HG02970 (cell line): Measurements from ENCODE around the gene OSCP1.
"Not testable (repeated sequence)": the region's sequence is repeated elsewhere in the genome, so short reads cannot be mapped to it uniquely, and the experiment has no call there.

Source experiments
- ATAC-seq: cut with Tn5 transposase; IDR thresholded peaks from one replicate; pipeline ENCODE4 v1.9.1; 2021; ENCODE audit warnings: mild to moderate bottlenecking, moderate library complexity, moderate number of reproducible peaks; ENCODE audit not compliant: unreplicated experiment, low FRiP score

OSCP1 gene

GRCh38 chr1:36450270-36450918 is at the start of gene OSCP1:
TSS of gene OSCP1 (minus strand) at chr1:36450451. CDS start at chr1:36450369, 82 bp downstream.
- ATAC-seq = peak; percentile 94

DNA sequence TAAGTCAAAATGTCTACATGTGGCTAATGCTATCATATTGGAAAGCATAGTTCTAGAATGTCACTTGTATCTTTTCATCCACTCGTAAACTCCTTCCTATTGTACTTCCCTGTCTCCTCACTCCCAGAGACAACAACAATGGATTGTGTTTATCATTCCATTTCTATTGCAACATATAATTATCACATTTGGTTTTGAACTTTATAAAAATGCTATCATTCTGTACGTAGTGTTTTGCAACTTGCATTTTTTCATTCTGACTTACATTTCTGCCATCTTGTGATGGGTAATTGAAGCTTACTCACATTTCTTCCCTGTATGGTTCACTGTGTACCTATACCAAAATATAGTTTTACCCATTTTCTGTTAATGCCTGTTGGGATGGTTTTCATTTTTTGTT is 47.0 kb upstream of the OSCP1 start:
- no peak for ATAC-seq

DNA sequence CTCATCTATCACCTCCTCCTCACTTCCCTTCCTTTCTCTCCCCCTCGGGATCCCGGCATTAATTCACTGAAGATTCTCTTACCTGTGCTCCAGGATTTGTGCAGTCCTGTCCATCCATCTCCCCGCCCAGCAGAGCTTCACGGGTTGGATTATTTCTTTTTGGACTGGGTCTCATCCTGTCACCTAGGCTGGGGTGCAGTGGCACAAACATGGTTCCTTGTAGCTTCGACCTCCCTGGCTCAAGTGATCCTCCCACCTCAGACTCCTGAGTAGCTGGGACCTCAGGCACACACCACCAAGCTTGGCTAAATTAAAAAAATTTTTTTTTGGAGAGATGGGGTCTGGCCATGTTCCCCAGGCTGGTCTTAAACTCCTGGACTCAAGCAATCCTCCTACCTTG is 44.7 kb upstream of the OSCP1 start:
- no peak for ATAC-seq

DNA sequence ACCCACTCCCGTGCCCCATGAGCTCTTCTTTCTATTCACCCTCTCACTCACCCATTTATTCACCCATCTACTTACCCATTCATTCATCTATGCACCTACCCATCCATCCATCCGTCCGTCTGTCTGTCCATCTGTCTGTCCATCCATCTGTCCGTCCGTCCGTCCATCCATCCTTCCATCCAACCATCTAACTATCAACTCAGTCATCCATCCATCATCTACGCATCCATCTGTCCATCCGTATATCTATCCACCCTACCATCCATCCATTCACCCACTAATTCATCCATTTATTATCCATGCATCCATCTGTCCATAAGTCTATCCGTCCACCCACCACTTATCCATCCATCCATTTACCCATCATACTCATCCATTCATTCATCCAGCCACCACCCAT is 43.3 kb upstream of the OSCP1 start:
- ATAC-seq = no peak

DNA sequence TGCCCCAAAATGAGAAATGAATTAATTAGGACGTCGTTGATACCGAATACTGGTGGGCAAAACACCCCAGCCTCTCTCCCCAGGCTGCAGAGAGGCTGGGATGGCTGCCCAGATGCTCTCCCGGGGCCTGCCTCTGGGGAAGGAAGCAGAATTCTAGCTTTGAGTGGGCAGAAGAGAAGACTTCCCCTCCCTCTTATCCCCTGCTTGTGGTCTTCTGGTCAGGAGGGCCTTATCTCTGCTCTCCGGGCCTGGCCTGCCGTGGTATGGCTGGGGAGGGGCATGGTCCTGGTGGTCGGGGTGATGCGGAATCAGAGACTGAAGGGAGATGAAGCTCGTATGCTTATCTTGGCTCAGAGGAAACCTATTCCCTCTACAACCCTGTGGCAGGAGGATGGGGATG is 42.2 kb upstream of the OSCP1 start:
- no peak for ATAC-seq

DNA sequence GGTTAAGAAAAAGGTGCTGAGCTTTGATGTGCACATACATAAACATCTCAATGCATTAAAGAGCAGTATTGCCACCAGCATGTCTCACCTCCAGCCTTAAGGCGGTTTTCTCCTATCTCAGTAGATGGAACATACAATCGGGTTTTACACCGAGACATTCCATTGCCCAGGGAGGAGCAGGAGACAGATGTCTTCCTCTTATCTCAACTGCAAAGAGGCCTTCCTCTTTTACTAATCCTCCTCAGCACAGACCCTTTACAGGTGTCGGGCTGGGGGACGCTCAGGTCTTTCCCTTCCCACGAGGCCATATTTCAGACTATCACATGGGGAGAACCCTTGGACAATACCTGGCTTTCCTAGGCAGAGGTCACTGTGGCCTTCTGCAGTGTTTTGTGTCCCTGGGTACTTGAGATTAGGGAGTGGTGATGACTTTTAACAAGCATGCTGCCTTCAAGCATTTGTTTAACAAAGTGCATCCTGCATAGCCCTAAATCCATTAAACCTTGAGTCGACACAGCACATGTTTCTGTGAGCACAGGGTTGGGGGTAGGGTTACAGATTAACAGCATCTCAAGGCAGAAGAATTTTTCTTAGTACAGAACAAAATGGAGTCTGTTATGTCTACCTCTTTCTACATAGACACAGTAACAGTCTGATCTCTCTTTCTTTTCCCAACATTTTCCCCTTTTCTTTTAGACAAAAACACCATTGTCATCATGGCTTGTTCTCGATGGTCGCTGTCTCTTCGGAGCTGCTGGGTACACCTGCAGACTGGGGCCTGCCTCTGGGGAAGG is 39.2 kb upstream of the OSCP1 start:
- not testable (repeated sequence) for ATAC-seq

GRCh38 chr1:36487906-36488305 is 37.7 kb upstream of the OSCP1 start:
- ATAC-seq = no peak

- not testable (repeated sequence) for ATAC-seq
Measured at GRCh38 chr1:36487336-36487725, 37.1 kb upstream of the OSCP1 start.

GRCh38 chr1:36486439-36487335 is 36.4 kb upstream of the OSCP1 start:
- ATAC-seq = no peak

DNA sequence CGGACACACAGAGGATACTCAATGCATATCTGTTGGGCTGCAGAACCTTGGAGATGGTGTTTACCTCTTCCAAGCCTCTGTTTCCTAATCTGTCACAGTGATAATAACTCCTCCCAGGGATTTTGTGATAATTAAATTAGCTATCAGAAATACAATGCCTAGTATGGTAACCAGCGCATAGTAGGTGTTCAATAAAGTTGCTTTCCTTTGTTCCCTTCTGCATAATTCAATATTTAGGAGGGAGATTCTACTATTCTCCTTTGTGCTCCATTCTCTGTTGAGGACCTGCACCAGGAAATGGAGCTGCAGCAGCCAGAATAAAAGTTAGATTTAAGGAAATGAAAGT is 35.8 kb upstream of the OSCP1 start:
- no peak for ATAC-seq

DNA sequence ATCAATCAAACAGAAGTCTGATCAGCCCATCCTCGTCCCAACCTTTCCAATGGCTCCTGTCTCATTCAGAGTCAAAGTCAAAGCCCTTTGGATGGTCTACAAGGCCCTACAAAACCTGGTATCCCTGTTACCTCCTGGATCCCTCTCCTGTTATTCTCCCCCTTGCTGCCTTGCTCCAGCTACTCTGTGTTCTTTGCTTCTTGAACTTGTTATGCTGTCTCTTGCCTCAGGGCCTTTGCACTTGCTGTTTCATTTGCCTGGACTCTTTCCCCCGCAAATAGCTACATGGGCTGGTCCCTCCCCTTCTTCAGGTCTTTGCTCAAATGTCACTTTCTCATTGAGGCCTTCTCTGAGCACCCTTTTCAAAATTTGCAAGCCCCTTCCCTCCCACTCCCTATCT is 33.8 kb upstream of the OSCP1 start:
- no peak for ATAC-seq

- ATAC-seq = no peak
Measured at GRCh38 chr1:36482724-36483388, 32.6 kb upstream of the OSCP1 start, which contains the start of gene CSF3R. TSS of gene CSF3R (minus strand) at chr1:36482913. CDS start at chr1:36479496, 3,417 bp downstream.

DNA sequence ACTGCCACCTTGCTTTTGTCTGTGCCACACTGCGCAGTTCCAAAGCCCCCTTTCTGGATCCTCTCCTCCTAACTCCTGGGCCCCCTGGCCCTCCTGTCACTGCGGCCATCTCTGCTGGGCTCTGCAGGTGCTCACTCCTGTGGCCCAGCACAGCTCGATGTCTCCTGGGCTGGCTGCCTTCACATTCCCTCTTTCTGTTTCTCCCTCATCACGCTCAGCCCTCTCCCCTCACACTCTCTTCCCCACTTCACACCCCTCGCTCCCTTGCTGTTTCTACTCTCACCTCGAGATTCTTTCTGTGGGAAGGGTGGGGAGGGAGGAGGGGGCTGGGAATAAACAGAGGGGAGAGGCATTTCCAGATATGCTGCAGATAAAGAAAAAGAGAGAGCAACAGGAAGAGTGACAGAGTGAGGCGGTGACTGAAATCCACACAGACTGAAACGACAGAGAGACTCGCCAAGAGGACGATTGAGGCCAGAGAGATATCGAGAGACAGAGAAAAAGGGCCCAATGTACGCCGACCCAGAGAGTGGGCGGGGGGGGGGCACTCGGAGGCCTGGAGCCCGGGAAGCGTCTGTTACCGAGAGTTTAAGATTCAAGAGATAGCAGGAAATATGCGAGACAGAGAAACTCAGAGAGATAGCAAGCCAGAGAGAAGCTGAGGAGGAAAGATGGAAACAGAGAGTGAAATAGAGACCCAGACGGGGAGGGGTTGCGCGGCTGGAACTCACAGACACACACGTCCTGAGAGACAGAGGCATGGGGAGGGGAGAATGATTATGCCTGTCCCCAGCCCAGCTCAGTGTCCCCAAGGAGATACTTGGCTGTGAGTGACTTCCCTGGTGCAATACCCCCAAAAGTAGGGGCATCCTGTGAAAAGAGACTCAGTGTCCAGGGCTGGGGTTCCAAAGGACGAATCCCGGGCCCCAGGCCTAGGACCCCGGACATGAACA is 31.8 kb upstream of the OSCP1 start:
- no peak for ATAC-seq

DNA sequence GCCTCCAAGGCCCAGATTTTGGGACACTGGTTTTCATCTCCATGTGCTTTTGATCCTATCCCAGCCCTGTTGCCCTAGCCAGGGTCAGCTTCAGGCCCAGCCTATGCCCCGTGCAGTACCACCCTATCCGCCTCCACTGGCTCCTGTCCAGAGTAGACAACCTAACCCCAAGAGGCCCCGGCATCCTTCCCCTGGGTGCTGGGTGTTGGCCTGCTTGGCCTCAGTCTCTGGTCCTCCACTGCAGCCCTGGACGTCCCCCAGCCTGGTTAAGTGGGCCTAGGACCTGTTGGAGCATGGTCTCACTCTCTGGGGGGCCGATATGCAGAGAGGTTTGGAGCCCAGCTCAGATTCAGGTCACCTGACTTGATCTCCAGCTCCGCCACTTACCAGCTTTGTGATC is 30.8 kb upstream of the OSCP1 start:
- no peak for ATAC-seq

GRCh38 chr1:36480161-36480560 is 29.9 kb upstream of the OSCP1 start:
- no peak for ATAC-seq

DNA sequence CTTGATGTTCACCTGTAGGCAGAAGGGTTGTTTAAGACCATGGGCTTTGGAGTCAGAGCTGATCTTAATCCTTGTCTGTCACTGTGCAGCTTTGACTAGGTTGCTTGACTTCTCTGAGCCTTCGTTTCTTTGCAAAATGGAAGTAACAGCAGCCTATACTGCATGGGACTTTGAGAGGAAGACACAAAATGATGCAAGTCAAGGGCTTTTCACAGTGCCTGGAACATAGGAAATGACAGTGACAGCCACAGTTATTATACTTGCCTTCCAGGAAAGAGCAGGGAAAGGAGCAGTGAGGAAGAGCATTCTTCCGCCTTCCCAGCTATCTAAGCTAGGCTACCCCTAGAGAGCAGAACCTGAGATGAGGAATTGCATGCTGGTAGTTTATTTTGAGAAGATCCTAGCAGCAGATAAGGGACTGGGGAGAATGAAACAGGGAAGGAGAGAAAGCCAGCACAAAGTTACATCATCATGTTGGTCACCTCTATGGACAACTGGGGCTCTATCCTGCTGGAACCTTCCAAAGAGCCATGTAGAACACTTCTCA is 29.3 kb upstream of the OSCP1 start:
- ATAC-seq = no peak

GRCh38 chr1:36477615-36478014 is 27.4 kb upstream of the OSCP1 start:
- not testable (repeated sequence) for ATAC-seq

DNA sequence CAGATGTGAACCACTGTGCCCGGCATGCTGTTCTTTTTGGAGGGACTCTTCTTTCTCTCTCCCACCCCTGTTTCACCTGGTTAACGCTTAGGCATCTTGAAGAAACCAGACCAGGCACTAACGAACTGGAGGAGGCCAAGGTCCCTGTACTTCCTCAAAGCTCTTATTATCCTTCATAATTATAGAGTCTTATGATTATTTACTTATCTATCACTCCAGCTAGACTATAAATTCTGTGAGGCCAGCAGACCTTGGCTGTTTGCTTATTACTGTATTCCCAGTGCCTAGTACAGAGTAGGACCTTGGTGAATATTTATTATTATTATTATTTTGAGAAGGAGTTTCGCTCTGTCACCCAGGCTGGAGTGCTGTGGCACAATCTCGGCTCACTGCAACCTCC is 26.7 kb upstream of the OSCP1 start:
- ATAC-seq = no peak

- no peak for ATAC-seq
Measured at GRCh38 chr1:36475910-36476604, 25.8 kb upstream of the OSCP1 start.
